ENCODE results near the gene CADM2. TPM values are rescaled to one million over a fixed set of nuclear protein-coding genes. Genes with fewer than 3 reads are reported as not detected.

CADM2 gene
- total and polyA plus RNA-seq, 2 experiments from 2014 or later, result 2.9 to 7.8 TPM

- TF ChIP-seq EZH2phosphoT487 (IDR thresholded peaks at IDR 0.05; ENCODE audit: low read depth, severe bottlenecking, unreplicated experiment) (no peak), CTCF (IDR thresholded peaks at IDR 0.05; ENCODE audit: poor library complexity) (no peak), EZH2 (IDR thresholded peaks at IDR 0.05; ENCODE audit: borderline replicate concordance) (no peak)
- Histone ChIP-seq H3K4me1 (ENCODE audit: insufficient read depth) (no peaks in the 10 kb centered on the region), H3K27me3 (no peaks in the 10 kb centered on the region), H3K4me2 (no peak overlapping the region), H3K9me2 (replicated peaks; ENCODE audit: insufficient read depth) (no peaks in the 10 kb centered on the region), H4K20me1 (ENCODE audit: insufficient read depth, poor library complexity, severe bottlenecking) (no peaks in the 10 kb centered on the region), H3K4me3 (no peak overlapping the region), H2AFZ (no peak overlapping the region), H3K27ac (no peak overlapping the region), H3K9me3 (ENCODE audit: low read depth) (no peaks in the 10 kb centered on the region), H3K79me2 (no peaks in the 10 kb centered on the region), H3K36me3 (replicated peaks; ENCODE audit: insufficient read depth, low read depth) (no peaks in the 10 kb centered on the region)
- no peak for DNase-seq (ENCODE audit: low spot score)
- 92% methylated on average over 7 of the region's 7 CpGs for WGBS (ENCODE audit: low lambda C conversion rate, missing lambda C conversion rate)
Observed at GRCh38 chr3:85584779-85585356, 626.1 kb downstream of the CADM2 start.

GRCh38 chr3:85586018-85586417 lies 627.2 kb downstream of the CADM2 start:
- Histone ChIP-seq H3K27ac (no peak overlapping the region), H3K4me1 (ENCODE audit: insufficient read depth) (no peaks in the 10 kb centered on the region), H3K9me2 (replicated peaks; ENCODE audit: insufficient read depth) (no peaks in the 10 kb centered on the region), H3K9me3 (ENCODE audit: low read depth) (no peaks in the 10 kb centered on the region), H3K36me3 (replicated peaks; ENCODE audit: insufficient read depth, low read depth) (no peaks in the 10 kb centered on the region), H3K4me3 (no peak overlapping the region), H3K4me2 (no peak overlapping the region), H4K20me1 (ENCODE audit: insufficient read depth, poor library complexity, severe bottlenecking) (no peaks in the 10 kb centered on the region), H3K79me2 (no peaks in the 10 kb centered on the region), H3K27me3 (no peaks in the 10 kb centered on the region), H2AFZ (no peak overlapping the region)
- no peak for DNase-seq (ENCODE audit: low spot score)
- TF ChIP-seq EZH2phosphoT487 (IDR thresholded peaks at IDR 0.05; ENCODE audit: low read depth, severe bottlenecking, unreplicated experiment) (no peak), CTCF (IDR thresholded peaks at IDR 0.05; ENCODE audit: poor library complexity) (no peak)
- 71% methylated on average over 3 of the region's 3 CpGs for WGBS (ENCODE audit: low lambda C conversion rate, missing lambda C conversion rate)

- H2AFZ ChIP-seq, result no peak overlapping the region
- no peak overlapping the region for H3K4me3 ChIP-seq
- H3K9me3 ChIP-seq (ENCODE audit: low read depth), result no peaks in the 10 kb centered on the region
- no peaks in the 10 kb centered on the region for H3K27me3 ChIP-seq
- H3K36me3 ChIP-seq (replicated peaks; ENCODE audit: insufficient read depth, low read depth), result no peaks in the 10 kb centered on the region
- H3K4me1 ChIP-seq (ENCODE audit: insufficient read depth), result no peaks in the 10 kb centered on the region
- no peaks in the 10 kb centered on the region for H3K79me2 ChIP-seq
- no peak overlapping the region for H3K27ac ChIP-seq
- WGBS (ENCODE audit: low lambda C conversion rate, missing lambda C conversion rate), result 85% methylated on average over 3 of the region's 3 CpGs
- H3K9me2 ChIP-seq (replicated peaks; ENCODE audit: insufficient read depth), result no peaks in the 10 kb centered on the region
- no peak overlapping the region for H3K4me2 ChIP-seq
- no peaks in the 10 kb centered on the region for H4K20me1 ChIP-seq (ENCODE audit: insufficient read depth, poor library complexity, severe bottlenecking)
- no peak for TF ChIP-seq CTCF (IDR thresholded peaks at IDR 0.05; ENCODE audit: poor library complexity)
- no peak for TF ChIP-seq EZH2 (IDR thresholded peaks at IDR 0.05; ENCODE audit: borderline replicate concordance)
- no peak for TF ChIP-seq EZH2phosphoT487 (IDR thresholded peaks at IDR 0.05; ENCODE audit: low read depth, severe bottlenecking, unreplicated experiment)
- DNase-seq (ENCODE audit: low spot score), result no peak
Observed at GRCh38 chr3:85589145-85589544, 630.4 kb downstream of the CADM2 start.

- Histone ChIP-seq H3K9me2 (replicated peaks; ENCODE audit: insufficient read depth) (no peaks in the 10 kb centered on the region), H2AFZ (no peak overlapping the region), H3K4me2 (no peak overlapping the region), H3K36me3 (replicated peaks; ENCODE audit: insufficient read depth, low read depth) (no peaks in the 10 kb centered on the region), H3K4me1 (ENCODE audit: insufficient read depth) (no peaks in the 10 kb centered on the region), H3K9me3 (ENCODE audit: low read depth) (no peaks in the 10 kb centered on the region), H3K27me3 (no peaks in the 10 kb centered on the region), H4K20me1 (ENCODE audit: insufficient read depth, poor library complexity, severe bottlenecking) (no peaks in the 10 kb centered on the region), H3K27ac (no peak overlapping the region), H3K4me3 (no peak overlapping the region), H3K79me2 (no peaks in the 10 kb centered on the region)
- DNase-seq (ENCODE audit: low spot score), result no peak
- WGBS (ENCODE audit: low lambda C conversion rate, missing lambda C conversion rate), result 57% methylated on average over 2 of the region's 2 CpGs
- no peak for TF ChIP-seq EZH2phosphoT487 (IDR thresholded peaks at IDR 0.05; ENCODE audit: low read depth, severe bottlenecking, unreplicated experiment)
- TF ChIP-seq CTCF (IDR thresholded peaks at IDR 0.05; ENCODE audit: poor library complexity), result no peak
- TF ChIP-seq EZH2 (IDR thresholded peaks at IDR 0.05; ENCODE audit: borderline replicate concordance), result no peak
Observed at GRCh38 chr3:85591451-85591850, 632.7 kb downstream of the CADM2 start.

Data from hepatocyte (in vitro differentiated cells).